Epidermal melanocyte (primary cell): ENCODE measurements around the gene CD320.
"Not testable (repeated sequence)": the region's sequence is repeated elsewhere in the genome, so short reads cannot be mapped to it uniquely, and the experiment has no call there.

Experiments
- DNase-seq: peaks from one replicate; pipeline ENCODE4 v3.0.0; 2011; ENCODE audit warnings: low spot score; ENCODE audit not compliant: insufficient read length

CD320 gene

GRCh38 chr19:8307965-8308866 is at the start of gene CD320:
Gene CD320 (minus strand): TSS chr19:8308358. CDS start chr19:8308290, 68 bp downstream.
- DNase-seq: peak; percentile 95

GRCh38 chr19:8357007-8357521 is 48.9 kb upstream of the CD320 start:
- no peak for DNase-seq

GRCh38 chr19:8355631-8356402 is 47.7 kb upstream of the CD320 start:
- peak; percentile 9 for DNase-seq

- DNase-seq: not testable (repeated sequence)
These were observed 44.7 kb upstream of the CD320 start for GRCh38 chr19:8352845-8353244.

- no peak for DNase-seq
These were observed 44.1 kb upstream of the CD320 start for GRCh38 chr19:8352134-8352827.

- DNase-seq: not testable (repeated sequence)
These were observed 41.6 kb upstream of the CD320 start for GRCh38 chr19:8349629-8350372.

DNA sequence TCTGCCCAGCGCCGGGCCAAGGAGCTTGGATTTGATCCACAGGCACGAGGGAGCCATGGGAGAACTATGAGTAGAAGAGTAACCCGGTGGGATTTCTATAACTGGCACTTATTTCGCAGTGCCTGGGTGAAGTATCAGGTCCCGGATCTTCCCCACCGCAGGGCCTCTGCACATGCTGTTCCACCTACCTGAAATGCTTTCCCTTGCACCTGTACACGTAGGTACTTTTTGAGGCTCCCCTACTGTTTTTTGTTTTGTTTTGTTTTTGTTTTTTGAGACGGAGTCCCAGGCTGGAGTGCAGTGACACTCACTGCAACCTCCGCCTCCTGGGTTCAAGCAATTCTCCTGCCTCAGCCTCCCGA is 35.3 kb upstream of the CD320 start:
- no peak for DNase-seq

- DNase-seq: peak; percentile 98
These were observed 34.7 kb upstream of the CD320 start, which contains the start of gene KANK3 for GRCh38 chr19:8342684-8343482. Gene KANK3 (minus strand): TSS chr19:8343262. CDS start chr19:8337828, 5,434 bp downstream.

DNA sequence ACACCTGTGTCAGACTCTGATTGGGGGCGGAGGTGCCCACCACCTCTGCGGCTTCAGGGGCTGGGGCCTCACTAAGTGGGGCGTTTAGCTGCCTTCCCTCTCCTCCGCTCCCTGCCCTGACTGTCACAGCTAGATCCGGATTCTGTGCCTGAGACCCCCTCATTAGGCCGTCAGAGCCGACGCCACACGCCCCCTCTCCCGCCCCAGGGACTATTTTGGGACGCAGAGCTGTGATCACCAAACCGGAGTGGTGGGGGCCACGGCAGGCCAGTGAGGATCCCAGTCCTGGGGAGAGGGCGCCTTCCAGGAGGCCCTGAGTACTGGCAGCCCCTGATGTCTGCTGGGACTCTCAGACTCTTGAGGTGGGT is 34.1 kb upstream of the CD320 start:
- DNase-seq: no peak

DNA sequence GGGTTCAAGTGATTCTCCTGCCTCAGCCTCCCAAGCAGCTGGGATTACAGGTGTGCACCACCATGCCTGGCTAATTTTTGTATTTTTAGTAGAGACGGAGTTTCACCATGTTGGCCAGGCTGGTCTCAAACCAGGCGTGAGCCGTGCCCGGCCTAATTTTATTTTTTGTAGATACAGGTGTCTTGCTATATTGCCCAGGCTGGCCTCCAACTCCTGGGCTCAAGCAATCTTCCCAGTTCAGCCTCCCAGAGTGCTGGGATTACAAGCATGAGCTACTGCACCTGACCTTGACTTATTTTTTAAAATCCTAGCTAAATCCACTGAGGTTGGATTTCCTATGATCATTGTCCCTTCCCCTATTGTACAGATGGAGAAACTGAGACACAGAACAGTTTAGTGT is 33.3 kb upstream of the CD320 start:
- not testable (repeated sequence) for DNase-seq

- DNase-seq: peak; percentile 12
These were observed 32.4 kb upstream of the CD320 start for GRCh38 chr19:8340341-8341096.

DNA sequence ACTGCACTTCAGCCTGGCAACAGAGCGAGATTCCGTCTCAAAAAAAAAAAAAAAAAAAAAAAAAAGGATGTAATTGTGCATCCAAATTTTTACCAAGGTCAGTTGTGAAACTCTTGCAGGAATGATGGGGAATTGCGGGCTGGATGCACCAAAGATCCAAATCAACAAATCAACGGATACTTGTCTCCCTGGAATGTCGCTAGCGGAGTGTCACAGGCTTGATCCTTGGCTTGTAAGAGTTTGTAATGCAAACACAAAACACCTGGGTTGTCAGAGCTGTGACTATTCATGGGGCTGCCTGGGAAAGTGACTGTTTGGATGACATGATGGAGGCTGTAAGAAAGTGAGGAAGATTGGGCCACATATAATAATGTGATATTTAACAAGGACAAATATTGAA is 30.7 kb upstream of the CD320 start:
- DNase-seq: peak; percentile 11

GRCh38 chr19:8337728-8338127 is 29.6 kb upstream of the CD320 start:
- no peak for DNase-seq

GRCh38 chr19:8336660-8337059 is 28.5 kb upstream of the CD320 start:
- DNase-seq: no peak

GRCh38 chr19:8336072-8336569 is 28.0 kb upstream of the CD320 start:
- no peak for DNase-seq

DNA sequence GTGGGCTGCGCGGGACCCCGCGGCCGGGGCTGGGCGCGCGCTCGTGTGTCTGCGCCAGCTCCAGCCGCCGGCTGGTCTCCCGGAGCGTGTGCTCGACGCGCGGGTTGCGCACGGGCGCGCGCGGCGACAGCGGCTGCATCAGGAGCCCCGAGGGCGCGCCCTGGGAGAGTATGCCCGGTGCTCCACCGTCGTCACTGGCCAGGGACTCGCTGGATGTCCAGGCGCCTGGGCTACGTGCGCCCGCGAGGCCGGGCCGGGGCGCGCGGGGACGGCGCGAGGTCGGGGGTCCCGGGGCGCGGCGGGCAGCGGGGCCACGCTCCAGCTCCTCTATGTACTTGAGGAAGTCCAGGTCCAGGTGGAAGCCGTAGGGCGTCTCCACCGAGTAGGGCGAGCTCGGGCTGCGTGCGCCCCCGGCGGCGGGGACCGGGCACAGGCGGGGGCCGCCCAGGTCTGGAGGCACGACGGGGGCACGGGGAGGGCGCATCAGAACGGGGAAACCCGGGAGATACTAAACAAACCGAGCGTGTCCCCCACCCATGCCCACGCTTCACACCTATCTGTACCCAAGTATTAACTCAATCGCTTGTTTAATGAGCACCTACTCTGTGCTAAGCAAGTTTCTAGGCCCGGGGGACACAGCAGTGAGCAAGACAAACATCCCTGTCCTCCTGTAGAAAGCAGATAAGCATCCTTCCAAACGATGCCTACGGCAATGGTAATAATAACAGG is 27.3 kb upstream of the CD320 start:
- DNase-seq: peak; percentile 6

GRCh38 chr19:8334458-8335342 is 26.5 kb upstream of the CD320 start:
- DNase-seq: peak; percentile 5
